Measurements from ENCODE around the gene HEYL. TPM values are rescaled to one million over a fixed set of nuclear protein-coding genes. Genes with fewer than 3 reads are reported as not detected.

The HEYL gene
- total and polyA plus RNA-seq, 2 of the 8 experiments (the other 6 are each of a cell fraction or from before 2014, with no cell fraction given) = 1.8 to 3.1 TPM

- Histone ChIP-seq H3K4me1 (replicated peaks in 1 of 4; ENCODE audit: control insufficient read depth in 3 of 4, insufficient read depth in 4 of 4, low read length in 3 of 4) (no peaks in the 10 kb centered on the region), H2AFZ (ENCODE audit: low read length) (no peak overlapping the region), H4K8ac (ENCODE audit: extremely low read depth, insufficient read depth, low read length) (no peak overlapping the region), H4K91ac (replicated peaks; ENCODE audit: insufficient read length, low read length) (no peak overlapping the region), H3K9ac (replicated peaks in 1 of 4; ENCODE audit: extremely low read depth in 1 of 4, low read depth in 3 of 4, low read length in 3 of 4) (no peak overlapping the region), H4K5ac (ENCODE audit: insufficient read length, low read depth, low read length) (no peak overlapping the region), H2BK15ac (ENCODE audit: low read length) (no peak overlapping the region), H2BK12ac (ENCODE audit: low read depth, low read length) (no peak overlapping the region), H3K27ac (ENCODE audit: low read depth, low read length) (no peak overlapping the region), H3K36me3 (ENCODE audit: control insufficient read depth in 2 of 4, insufficient read depth in 4 of 4, low read length in 3 of 4) (no peaks in the 10 kb centered on the region), H3K18ac (ENCODE audit: extremely low read depth, low read length) (no peak overlapping the region), H3K4me3 (ENCODE audit: extremely low read depth in 1 of 4, insufficient read depth in 2 of 4, low read depth in 3 of 4, low read length in 4 of 4) (no peak overlapping the region), H2BK120ac (replicated peaks; ENCODE audit: low read depth, low read length) (no peak overlapping the region), H2BK20ac (ENCODE audit: low read length) (no peak overlapping the region), H4K20me1 (replicated peaks in 1 of 2; ENCODE audit: control insufficient read depth in 1 of 2, insufficient read depth in 2 of 2, low read length in 2 of 2) (peaks cover 0 to under 1% of the 10 kb centered on the region in 2 experiments), H3K79me2 (ENCODE audit: control insufficient read depth in 1 of 2, insufficient read depth in 2 of 2, low read length in 2 of 2) (no peaks in the 10 kb centered on the region), H2AK5ac (ENCODE audit: low read depth, low read length) (no peak overlapping the region), H3K23me2 (ENCODE audit: low read depth, low read length) (no peaks in the 10 kb centered on the region), H3K23ac (ENCODE audit: insufficient read length) (no peak overlapping the region), H3K4ac (replicated peaks; ENCODE audit: insufficient read length, low read depth, low read length) (no peak overlapping the region), H3K9me3 (ENCODE audit: insufficient read depth in 2 of 2, low read depth in 1 of 2, low read length in 1 of 2) (0 out of 4 replicates have a peak, but pooled peaks cover 0 to 4% of the 10 kb centered on the region in 2 experiments), H3K56ac (replicated peaks; ENCODE audit: insufficient read length, low read depth, low read length) (no peak overlapping the region), H3K4me2 (ENCODE audit: insufficient read depth in 1 of 2, low read depth in 2 of 2, low read length in 2 of 2) (no peak overlapping the region), H3K14ac (ENCODE audit: insufficient read length) (no peak overlapping the region), H3K27me3 (replicated peaks in 1 of 4; ENCODE audit: control insufficient read depth in 3 of 4, extremely low read depth in 1 of 4, insufficient read depth in 3 of 4, low read length in 3 of 4) (peaks cover 0 to 10% (median 2%) of the 10 kb centered on the region in 4 experiments; a peak in 6 of 7 replicates), H3K79me1 (ENCODE audit: low read depth, low read length) (no peaks in the 10 kb centered on the region), H2BK5ac (ENCODE audit: low read depth, low read length) (no peak overlapping the region)
- no peak for DNase-seq (ENCODE audit: low read depth in 1 of 2, low spot score in 2 of 2)
- 87% methylated on average over 16 of the region's 16 CpGs; no CpG with 5 or more reads in 1 of the 2 experiments for WGBS, 2 experiments (ENCODE audit: extremely low coverage in 1 of 2, insufficient coverage in 1 of 2, insufficient read length in 1 of 2, insufficient replicate concordance in 2 of 2, low coverage in 1 of 2, low lambda C conversion rate in 2 of 2, missing lambda C conversion rate in 1 of 2)
- POLR2A ChIA-PET (ENCODE audit: partially characterized antibody) = interaction anchor here (0.6 to 1.0 kb wide), 3 partner anchors 20 to 394 kb away, joined by 3 read pairs; no protein-coding TSS in a partner anchor
- TF ChIP-seq NANOG (IDR thresholded peaks at IDR 0.05; ENCODE audit: insufficient read depth, low read depth, low read length, poor library complexity, severe bottlenecking) (no peak), SIN3A (conservative IDR thresholded peaks at IDR 0.05 in 1 of 2, IDR thresholded peaks at IDR 0.05 in 1 of 2; ENCODE audit: low read depth in 1 of 2, low read length in 2 of 2) (no peak), YY1 (IDR thresholded peaks at IDR 0.05; ENCODE audit: low read depth, low read length) (no peak), BRCA1 (IDR thresholded peaks at IDR 0.05; ENCODE audit: low read depth, low read length) (no peak), RAD21 (IDR thresholded peaks at IDR 0.05 in 1 of 2, conservative IDR thresholded peaks at IDR 0.05 in 1 of 2; ENCODE audit: low read depth in 2 of 2, low read length in 2 of 2) (no peak), EZH2 (IDR thresholded peaks at IDR 0.05; ENCODE audit: low read depth, low read length, severe bottlenecking) (no peak), TAF1 (IDR thresholded peaks at IDR 0.05; ENCODE audit: low read depth, low read length) (no peak), CTBP2 (IDR thresholded peaks at IDR 0.05; ENCODE audit: borderline replicate concordance, insufficient read depth, insufficient read length, low read length) (no peak), SUZ12 (IDR thresholded peaks at IDR 0.05; ENCODE audit: low read length) (no peak), TAF7 (optimal IDR thresholded peaks at IDR 0.05; ENCODE audit: borderline replicate concordance, low read depth, low read length) (no peak), ATF3 (IDR thresholded peaks at IDR 0.05; ENCODE audit: insufficient read depth, low read depth, low read length) (no peak)
- CTCF ChIA-PET (ENCODE audit: partially characterized antibody) = interaction anchor here (1.0 to 25.8 kb wide), 6 partner anchors 11 to 76 kb away, joined by 3 to 337 read pairs (median 4); partner anchors contain the start of gene HEYL
- no peak for FAIRE-seq
These were observed 12.8 kb downstream of the HEYL start for GRCh38 chr1:39626646-39627045.
